HEK293 (cell line): ENCODE data around the gene ABAT.

Source experiments
- ZNF501 ChIP-seq: fragments of 450-650 bp; formaldehyde crosslinking; IDR thresholded peaks from 2 replicates; pipeline ENCODE4 v1.5.1; 2016; ENCODE audit warnings: missing biosample characterization, missing genetic modification characterization
- ZNF658 ChIP-seq: fragments of 450-650 bp; formaldehyde crosslinking; IDR thresholded peaks from 2 replicates; pipeline ENCODE4; 2016; ENCODE audit warnings: missing biosample characterization, missing genetic modification characterization
- ZNF704 ChIP-seq: fragments of 450-650 bp; formaldehyde crosslinking; IDR thresholded peaks from 2 replicates; pipeline ENCODE4 v1.5.1; 2016; ENCODE audit warnings: missing biosample characterization, missing genetic modification characterization
- ZSCAN18 ChIP-seq: fragments of 450-650 bp; formaldehyde crosslinking; IDR thresholded peaks from 2 replicates; pipeline ENCODE4 v1.5.1; 2016; ENCODE audit warnings: missing biosample characterization, missing genetic modification characterization
- TF ChIP-seq, protein P1 (sequence below): fragments of 450-650 bp; formaldehyde crosslinking; IDR thresholded peaks from 2 replicates; pipeline ENCODE4 v1.5.1; 2016; ENCODE audit warnings: missing biosample characterization, missing genetic modification characterization
- TF ChIP-seq, protein P2 (sequence below): fragments of 450-650 bp; formaldehyde crosslinking; IDR thresholded peaks from 2 replicates; pipeline ENCODE4 v1.5.1; 2016; ENCODE audit warnings: missing biosample characterization, missing genetic modification characterization

GRCh38 chr16:8669481-8669880, 4.9 kb upstream of the ABAT start:
- no peak for TF ChIP-seq ZSCAN18
- no peak for TF ChIP-seq ZNF658 (tag by site-specific recombination)
- TF ChIP-seq, protein P1, sequence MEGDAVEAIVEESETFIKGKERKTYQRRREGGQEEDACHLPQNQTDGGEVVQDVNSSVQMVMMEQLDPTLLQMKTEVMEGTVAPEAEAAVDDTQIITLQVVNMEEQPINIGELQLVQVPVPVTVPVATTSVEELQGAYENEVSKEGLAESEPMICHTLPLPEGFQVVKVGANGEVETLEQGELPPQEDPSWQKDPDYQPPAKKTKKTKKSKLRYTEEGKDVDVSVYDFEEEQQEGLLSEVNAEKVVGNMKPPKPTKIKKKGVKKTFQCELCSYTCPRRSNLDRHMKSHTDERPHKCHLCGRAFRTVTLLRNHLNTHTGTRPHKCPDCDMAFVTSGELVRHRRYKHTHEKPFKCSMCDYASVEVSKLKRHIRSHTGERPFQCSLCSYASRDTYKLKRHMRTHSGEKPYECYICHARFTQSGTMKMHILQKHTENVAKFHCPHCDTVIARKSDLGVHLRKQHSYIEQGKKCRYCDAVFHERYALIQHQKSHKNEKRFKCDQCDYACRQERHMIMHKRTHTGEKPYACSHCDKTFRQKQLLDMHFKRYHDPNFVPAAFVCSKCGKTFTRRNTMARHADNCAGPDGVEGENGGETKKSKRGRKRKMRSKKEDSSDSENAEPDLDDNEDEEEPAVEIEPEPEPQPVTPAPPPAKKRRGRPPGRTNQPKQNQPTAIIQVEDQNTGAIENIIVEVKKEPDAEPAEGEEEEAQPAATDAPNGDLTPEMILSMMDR (tag by site-specific recombination) = no peak
- TF ChIP-seq, protein P2, sequence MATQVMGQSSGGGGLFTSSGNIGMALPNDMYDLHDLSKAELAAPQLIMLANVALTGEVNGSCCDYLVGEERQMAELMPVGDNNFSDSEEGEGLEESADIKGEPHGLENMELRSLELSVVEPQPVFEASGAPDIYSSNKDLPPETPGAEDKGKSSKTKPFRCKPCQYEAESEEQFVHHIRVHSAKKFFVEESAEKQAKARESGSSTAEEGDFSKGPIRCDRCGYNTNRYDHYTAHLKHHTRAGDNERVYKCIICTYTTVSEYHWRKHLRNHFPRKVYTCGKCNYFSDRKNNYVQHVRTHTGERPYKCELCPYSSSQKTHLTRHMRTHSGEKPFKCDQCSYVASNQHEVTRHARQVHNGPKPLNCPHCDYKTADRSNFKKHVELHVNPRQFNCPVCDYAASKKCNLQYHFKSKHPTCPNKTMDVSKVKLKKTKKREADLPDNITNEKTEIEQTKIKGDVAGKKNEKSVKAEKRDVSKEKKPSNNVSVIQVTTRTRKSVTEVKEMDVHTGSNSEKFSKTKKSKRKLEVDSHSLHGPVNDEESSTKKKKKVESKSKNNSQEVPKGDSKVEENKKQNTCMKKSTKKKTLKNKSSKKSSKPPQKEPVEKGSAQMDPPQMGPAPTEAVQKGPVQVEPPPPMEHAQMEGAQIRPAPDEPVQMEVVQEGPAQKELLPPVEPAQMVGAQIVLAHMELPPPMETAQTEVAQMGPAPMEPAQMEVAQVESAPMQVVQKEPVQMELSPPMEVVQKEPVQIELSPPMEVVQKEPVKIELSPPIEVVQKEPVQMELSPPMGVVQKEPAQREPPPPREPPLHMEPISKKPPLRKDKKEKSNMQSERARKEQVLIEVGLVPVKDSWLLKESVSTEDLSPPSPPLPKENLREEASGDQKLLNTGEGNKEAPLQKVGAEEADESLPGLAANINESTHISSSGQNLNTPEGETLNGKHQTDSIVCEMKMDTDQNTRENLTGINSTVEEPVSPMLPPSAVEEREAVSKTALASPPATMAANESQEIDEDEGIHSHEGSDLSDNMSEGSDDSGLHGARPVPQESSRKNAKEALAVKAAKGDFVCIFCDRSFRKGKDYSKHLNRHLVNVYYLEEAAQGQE (tag by site-specific recombination) = no peak
- TF ChIP-seq ZNF704 (tag by site-specific recombination) = no peak
- TF ChIP-seq ZNF501 (tag by site-specific recombination) = no peak
